GM18505 (cell line): ENCODE measurements around the gene ZKSCAN3.

Experiments used
- ATAC-seq: cut with Tn5 transposase; IDR thresholded peaks from one replicate; pipeline ENCODE4 v1.9.1; 2021; ENCODE audit not compliant: unreplicated experiment
- POLR2A ChIP-seq: IDR thresholded peaks from 4 replicates; pipeline ENCODE4 v1.6.1; 2011; ENCODE audit warnings: borderline replicate concordance; ENCODE audit not compliant: insufficient read depth, insufficient read length; ENCODE audit errors: extremely low read depth

ZKSCAN3 gene

DNA sequence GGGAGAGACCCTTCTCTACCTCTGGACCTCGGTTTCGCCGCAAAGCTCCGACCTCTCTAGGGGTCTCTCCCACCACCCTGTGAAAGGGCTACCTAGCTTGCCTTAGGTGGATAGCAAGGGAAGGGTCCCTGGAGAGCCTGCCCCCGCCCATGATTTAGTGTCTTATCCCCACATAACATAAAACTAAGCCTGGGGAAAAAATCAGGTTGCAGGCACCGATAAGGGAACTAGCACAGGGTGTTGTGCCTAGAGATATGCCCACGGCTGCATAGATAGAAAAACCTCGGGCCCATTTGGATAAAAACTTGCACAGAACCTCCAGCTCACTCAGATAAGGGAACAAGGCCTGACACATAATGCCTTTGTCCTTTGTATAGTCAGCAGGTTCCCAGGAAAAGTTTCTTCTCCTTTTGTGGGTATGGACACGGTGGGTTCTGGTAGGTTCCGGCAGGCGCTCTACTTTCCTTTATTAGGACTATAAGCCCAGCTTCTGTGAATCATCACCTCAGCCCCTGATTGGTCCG, 14.6 kb upstream of the ZKSCAN3 start:
- no peak for TF ChIP-seq POLR2A
- ATAC-seq = no peak

- peak; percentile 70 for TF ChIP-seq POLR2A
- ATAC-seq = peak; percentile 81
These were observed 14.0 kb upstream of the ZKSCAN3 start, which contains the start of gene ZSCAN31 for GRCh38 chr6:28335564-28336283. ZSCAN31 (minus strand) TSS chr6:28336148; CDS start chr6:28329683, 6,465 bp downstream.

- peak; percentile 47 for ATAC-seq
These were observed 13.2 kb upstream of the ZKSCAN3 start for GRCh38 chr6:28336284-28337120.

GRCh38 chr6:28337121-28337520, 12.6 kb upstream of the ZKSCAN3 start:
- ATAC-seq = no peak
- no peak for TF ChIP-seq POLR2A

More at GRCh38 chr6:28336284-28337120, 13.2 kb upstream of the ZKSCAN3 start:
- TF ChIP-seq POLR2A = no peak

GRCh38 chr6:28340310-28341095, 9.2 kb upstream of the ZKSCAN3 start:
- no peak for ATAC-seq
- no peak for TF ChIP-seq POLR2A

- TF ChIP-seq POLR2A = no peak
- no peak for ATAC-seq
These were observed 5.7 kb upstream of the ZKSCAN3 start for GRCh38 chr6:28343898-28344677.

DNA sequence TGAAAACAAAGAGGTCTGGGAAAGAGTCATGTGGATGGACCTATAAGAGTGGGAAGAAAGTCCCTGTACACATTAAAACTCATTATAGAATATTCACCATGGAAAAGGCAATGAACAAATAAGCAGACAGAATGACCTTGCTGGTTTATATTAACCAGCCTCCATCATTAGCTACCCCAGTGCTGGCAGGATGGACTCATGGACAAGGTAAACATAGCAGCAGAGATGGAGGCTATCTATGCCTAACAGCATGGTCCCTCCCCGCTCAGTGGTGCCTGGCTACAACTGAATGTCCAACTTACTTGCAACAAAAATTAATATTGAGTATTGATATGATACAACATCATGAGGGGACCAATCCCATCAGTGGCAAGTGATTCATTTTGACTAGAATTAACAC, 4.5 kb upstream of the ZKSCAN3 start:
- no peak for TF ChIP-seq POLR2A
- no peak for ATAC-seq

- no peak for ATAC-seq
- no peak for TF ChIP-seq POLR2A
These were observed 2.6 kb upstream of the ZKSCAN3 start for GRCh38 chr6:28347119-28347518.

DNA sequence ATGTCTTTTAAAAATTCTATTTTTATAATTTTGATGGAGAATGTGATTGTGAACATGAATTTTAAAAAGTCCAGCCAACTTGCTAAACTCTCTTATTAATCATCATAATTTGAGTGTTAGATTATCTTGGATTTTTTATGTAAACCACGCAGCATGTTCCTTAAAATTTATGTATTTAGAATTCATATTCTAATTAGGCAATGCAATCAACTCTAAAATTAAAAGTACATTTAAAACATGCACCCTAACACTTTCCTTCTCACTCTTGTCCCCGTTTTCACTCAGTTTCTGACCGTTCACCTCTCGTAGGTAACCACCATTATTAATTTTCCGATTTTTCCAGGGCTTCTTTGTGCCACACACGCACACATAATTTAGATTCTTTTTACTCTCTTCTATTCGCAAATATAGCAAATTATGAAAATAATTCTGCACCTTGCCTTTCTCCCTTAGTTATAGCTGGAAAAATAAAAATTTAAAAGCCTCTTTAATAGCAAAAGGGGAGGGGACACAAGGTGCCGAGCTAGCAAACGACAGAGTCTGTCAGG, 329 bp upstream of the ZKSCAN3 start:
- ATAC-seq = peak; percentile 11
- TF ChIP-seq POLR2A = no peak

DNA sequence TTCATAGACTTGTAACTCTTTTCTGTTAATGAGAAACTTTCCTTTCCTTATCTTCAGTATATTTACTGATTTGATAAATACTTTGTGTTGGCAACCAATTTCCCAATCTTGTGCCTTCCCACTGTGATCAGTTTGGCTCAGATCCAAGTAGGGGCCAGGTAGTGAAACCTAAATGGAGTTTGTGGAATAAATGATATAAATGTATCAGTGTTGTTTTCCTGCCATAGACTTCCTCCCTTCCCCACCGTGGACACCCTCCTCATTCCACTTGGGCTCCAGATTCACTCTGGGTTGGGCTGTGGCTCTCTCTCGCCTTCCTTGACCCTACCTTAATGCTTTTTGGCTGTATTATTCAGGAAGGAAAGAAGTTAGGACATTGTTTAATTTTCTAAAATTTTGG, 1.3 kb downstream of the ZKSCAN3 start:
- no peak for TF ChIP-seq POLR2A
- ATAC-seq = no peak

DNA sequence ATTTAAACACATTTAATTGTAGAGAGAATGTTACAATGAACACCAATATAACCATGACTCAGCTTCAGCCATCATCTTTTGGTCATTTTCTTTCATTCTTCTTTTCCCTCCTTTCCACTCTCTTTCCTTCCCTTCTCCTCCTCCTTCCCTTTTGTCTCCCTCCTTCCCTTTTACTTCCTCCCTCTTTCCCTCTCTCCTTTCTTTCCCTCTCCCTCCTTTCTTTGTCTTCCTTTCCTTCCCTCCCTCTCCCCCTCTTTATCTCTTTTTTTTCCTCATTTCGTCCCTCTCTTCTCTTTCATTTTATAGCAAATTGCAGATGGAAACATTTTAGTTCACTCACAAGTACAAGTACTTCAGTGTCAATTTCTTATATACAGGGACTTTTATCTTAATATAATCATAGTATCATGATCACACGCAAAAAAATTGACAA, 1.8 kb downstream of the ZKSCAN3 start:
- no peak for TF ChIP-seq POLR2A
- no peak for ATAC-seq

- TF ChIP-seq POLR2A = no peak
- ATAC-seq = no peak
These were observed 3.6 kb downstream of the ZKSCAN3 start for GRCh38 chr6:28353356-28353755.
